Limb (tissue), 2 donors: ENCODE data around the gene KLF6.

ENCODE experiments used
- DNase-seq, 2 donors: peaks; one replicate each; pipeline ENCODE4 v3.0.0-alpha.2; 2016; ENCODE audit errors: extremely low spot score in 2 of 2

Gene KLF6

DNA sequence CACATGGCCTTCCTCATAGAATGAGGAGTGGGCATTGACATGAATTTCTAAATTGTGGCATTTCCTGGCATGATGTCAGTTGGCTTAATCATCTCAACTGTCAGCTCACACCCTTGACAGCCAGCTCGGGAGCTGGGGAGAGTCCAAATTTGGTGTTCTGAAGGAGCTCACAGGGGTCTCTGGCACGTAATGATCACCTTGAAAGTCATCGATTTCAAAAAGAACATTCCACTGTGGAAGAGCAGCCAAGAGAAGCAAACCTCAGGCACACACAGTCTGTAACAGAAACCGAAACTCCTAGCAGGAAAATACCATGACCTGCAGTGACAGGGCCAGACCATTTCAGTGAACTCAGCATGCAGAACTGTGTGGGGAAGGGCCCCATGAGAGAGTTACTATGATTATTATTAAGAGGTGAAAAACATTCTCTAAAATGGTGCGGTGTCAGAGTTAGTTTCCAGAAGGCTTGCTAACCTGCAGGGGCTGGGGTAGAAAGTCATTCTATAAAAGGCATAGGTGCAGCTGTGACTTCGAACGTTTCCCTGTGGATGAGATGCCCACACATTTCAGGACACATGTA lies 26.4 kb upstream of the KLF6 start:
- DNase-seq, result peak in 1 of 2 donors; percentile 44

DNA sequence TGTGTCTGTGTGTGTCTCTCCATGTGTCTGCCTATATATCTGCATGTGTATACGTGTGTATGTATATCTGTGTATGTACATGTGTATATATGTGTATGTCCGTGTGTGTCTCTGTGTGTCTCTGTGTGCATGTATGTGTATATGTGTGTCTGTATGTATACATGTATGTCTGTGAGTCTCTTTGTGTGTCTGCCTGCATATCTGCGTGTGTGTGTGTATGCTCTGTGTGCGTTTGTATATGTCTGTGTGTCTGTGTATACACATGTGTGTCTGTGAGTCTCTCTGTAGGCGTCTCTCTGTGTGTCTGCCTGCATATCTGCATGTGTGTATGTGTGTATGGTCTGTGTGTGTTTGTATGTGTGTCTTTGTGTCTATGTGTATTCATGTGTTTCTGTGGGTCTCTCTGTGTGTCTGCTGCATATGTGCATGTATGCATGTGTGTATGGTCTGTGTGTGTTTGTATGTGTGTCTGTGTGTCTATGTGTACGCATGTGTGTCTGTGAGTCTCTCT lies 23.7 kb upstream of the KLF6 start:
- DNase-seq, result no peak

DNA sequence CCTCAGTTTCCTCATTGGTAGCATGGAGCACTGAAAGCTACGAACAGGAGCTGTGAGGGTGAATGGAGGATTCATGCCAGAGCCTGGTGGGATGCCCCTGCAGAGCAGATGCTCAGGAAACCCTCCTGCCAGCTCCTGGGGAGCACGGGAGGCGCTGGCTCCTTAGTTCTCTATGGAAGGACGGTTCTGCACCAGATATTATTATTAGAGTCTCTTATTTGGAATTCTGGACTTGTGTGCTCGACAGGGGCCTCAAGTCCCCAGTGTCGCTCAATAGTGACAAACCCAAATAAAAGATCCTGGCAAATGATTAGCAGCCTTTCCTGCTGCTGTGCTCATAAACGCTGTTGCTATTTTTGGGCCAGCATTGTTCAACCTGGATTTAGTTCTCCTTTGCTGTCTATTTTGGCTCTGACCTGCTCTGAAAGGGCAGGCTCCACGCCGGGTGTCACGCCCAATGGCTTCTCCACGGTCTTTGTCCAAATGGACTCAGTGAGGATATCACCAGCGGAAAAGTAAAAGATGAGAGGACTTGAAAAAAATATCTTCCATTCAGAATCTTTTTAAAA lies 23.0 kb upstream of the KLF6 start:
- DNase-seq, result no peak

DNA sequence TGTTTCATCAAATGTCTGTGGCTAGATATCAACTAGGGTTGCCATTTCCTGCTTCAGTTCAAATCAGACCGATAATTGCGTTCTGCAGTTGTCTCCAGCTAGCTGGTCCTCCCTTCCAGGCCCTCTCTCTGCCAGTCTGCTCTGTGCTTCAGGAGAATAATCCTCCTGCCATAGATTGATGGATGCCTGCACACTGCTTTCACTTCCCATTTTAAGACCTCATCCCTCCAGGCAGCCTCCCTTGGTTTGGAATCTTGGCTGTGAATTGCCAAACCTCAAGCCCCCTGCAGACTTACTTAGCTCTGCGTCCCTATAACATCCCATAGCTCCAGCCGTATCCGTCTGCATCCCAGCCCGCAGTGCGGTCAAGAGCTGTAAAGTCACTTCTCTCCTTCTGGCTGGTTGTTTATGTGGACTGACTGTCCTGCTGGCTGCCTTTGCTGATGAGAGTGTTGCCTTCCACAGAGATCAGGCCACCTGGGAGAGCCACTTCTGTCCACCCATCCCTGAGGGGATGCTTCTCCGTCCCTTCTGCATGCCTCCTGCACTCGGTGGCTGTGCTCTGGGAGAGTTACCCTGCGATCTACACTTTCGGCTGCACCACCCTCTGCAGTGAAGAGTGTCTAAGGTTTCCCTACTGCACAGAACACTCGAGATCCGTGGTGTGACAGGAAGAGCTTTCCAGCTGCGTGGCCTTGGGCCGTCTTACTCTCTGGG lies 22.4 kb upstream of the KLF6 start:
- DNase-seq, result no peak

DNA sequence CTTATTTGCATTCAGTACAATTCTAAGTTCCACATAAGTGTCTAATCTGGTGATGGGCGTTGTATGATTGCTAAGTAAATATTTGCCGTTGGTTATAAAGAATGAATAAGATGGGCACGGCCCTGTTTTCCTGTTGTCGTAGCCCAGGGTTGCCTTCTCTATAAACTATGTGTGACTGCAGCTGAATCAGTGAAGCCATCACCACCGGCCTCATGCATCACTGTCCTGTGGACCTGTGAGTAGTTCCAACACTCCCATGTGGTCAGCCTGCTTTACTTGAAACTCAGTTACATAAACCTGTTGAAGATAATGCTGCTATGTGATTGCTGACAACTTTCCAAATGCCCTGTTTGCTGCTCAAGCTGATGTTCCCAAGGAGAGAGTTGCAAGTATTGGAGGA lies 21.6 kb upstream of the KLF6 start:
- no peak for DNase-seq

DNA sequence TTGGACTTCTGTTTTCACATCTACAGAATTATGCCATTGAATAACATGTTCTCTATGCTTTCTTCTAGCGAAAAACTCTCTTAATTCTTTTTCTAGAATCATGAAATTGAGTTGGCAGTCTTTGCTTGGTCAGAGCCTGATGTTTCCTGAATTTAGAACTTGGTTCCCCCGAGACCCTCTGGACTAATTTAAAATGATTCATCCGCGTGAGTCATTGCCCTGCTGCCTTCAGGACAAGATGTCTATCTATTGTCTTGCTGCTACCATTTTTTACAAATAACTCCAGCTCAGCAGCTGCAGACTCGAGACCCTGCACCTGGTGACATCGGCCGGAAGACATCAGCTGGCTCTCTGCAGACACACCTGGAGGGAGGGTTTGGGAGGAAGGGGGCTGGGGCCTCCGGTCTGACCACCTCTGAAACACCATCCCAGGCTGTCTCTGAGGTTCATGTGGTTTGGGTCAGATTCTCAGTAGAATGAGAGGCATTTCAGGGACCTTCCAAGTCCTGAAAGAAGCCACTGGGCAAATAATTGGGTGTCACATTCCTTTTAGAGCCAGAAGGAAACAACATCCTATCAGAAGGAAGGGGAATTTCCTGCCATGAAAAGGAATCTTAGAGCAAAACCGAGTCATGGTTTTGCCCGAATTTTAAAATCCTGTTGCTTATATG lies 20.9 kb upstream of the KLF6 start:
- peak in 1 of 2 donors; percentile 48 for DNase-seq

DNA sequence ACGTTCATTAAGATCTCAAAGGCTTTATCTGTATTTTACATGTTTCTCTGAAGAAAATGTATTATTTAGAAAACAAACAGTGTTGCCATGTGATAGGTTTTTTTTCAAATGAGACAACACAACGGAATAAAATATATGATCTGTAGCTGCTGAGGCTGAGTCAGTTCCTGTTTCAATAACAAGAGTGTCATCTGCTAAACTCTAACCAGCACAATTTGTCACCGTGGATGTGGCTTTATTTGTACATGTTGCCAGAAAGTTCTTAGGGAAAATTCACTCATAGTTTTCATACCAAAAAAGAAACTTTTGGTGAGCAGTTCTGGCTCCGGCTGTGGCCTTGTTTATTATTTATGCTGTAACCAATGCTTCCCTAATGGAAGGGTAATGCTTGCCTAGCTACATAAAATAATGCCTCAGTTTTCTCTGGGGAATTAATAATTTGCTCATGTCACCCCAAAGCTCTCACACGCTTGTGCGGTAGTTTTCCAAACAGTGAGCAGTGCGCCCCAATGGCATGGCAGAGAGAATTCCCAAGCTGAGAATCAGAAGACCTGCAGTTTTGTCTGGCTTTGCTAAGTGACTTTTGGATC lies 20.3 kb upstream of the KLF6 start:
- DNase-seq, result peak in 1 of 2 donors; percentile 55

DNA sequence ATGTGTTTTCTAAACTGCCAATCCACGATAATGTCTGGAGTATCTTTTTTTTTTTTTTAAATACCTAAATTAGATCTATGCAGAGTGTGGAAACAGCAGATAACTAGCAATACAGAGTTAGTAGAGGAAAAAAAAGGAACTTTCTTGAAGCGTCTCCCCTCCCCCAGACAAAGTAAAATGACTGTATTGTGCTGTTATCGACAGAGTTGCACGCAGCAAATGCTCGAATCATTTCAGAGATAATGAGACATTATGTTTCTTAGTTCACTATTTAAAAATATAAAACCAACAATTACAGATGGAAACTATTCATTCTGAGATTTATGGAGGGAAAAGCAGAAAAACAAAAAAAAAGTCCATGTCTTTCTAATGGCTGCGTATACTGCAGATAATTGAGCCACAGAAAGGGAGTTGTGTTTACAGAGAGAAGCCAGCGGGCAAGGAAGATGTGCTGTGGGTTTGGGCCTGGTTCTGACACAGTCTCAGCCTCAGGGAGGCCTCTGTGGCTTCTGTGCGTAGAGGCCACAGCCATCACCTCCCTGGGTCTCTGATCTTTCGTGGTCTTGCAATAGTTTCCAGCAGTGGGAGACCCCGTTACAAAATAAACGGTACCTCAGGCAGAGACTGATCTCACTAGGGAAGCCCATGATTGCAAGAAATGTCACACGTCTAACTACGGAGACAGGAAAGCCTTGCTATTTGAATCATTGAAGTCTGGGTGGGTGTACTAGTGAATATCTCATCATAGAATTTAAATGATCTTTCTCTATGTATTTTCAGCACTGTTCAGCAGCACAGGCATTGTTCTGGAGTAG lies 19.1 kb upstream of the KLF6 start:
- no peak for DNase-seq

DNA sequence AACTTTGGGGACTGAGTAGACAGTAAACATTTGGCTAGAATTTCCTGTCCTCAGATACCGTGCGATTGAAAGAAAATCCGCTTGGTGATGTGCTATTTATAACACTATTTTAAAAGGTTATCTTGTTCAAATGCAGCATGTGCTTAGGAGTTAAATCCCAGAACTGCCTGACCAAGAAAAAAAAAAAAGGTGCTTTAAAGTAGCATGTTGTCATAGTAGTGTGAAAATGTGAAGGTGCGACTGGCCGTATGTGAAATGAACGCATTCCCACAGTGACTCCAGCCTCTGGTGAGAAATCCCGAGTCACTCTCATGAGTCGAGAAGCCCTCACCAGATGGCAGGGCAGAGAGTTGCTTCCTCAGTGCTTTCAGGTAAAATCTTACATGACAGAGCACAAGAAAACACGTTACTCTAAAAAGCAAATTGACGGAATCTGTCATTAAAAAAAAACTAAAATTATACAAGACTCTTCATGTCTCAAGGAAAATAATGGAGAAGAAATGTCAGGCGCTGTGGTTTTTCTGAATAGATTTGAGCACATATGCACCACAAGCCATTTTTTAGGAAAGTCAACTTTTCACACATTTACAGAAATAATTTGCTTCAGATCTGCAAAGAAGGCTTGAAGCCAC lies 18.4 kb upstream of the KLF6 start:
- DNase-seq, result no peak

DNA sequence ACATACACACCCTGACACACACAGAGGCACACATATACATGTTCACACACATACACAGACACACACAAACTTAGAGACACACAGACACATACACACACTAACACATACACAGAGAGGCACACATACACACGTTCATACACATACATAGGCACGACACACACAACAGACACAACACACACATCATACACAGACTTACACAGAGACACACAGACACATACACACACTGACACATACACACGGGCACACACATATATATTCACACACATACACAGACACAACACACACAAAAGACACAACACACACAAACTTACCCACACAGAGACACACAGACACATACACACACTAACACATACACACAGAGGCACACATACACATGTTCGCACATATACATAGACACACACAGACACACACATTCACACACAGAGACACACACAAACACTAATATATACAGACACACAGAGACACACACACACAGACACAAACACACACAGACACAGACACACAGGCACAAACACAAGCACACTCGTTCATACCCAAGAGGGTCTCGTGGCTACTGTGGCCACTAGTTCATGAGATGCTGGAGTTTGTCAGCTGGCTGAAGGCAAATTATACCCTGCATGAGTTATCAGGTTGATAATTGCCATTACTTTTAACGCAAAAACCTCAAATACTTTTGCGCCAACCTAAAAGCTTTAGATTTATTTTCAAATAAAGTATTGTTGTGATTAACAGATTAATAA lies 17.7 kb upstream of the KLF6 start:
- no peak for DNase-seq

DNA sequence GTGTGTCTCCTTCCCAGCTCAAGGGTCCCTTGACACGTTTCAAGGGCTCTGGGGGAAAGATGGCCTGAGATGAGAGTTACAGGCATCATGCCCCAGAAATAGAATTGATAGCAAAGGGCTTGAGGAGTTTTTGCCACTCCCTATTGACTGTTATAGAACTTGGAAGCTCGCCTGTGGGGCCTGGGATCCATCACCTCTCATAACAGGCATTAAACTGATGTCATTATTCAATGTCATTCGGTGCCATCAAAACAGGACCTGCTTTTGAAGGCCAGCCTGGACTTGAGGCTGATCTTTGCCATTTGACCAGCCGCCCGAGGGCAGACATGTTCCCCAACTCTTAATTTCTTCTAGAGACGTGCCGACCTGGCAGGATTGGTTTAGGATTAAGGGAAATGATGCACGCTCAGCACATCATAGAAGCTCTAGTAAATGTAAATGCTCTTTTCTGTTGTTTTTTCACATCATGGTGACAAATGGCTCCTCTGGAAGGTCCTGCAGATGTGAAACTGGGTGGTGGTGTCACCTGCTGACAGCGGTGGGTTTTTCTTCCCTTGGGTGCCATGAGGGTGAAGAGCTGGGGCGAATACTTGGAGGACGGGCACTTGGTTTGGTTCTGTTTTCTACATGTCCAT lies 16.7 kb upstream of the KLF6 start:
- DNase-seq, result no peak

DNA sequence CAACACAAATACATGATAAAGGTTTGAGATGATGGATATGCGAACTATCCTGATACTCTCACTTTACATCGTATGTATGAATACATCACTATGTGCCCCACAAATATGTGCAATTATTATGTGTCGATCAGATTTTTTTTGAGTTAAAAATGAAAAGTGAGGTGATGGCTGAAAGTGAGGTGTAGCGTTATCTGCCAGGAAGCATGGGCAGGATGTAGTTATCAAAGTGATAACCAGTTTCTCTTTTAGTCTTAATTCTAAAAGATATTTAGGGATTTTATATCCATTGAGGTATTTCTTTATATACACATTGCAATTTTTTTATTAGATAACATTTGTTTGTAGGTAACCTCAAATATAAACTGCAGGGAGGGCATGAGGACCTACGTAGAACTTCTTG lies 15.6 kb upstream of the KLF6 start:
- DNase-seq, result no peak

DNA sequence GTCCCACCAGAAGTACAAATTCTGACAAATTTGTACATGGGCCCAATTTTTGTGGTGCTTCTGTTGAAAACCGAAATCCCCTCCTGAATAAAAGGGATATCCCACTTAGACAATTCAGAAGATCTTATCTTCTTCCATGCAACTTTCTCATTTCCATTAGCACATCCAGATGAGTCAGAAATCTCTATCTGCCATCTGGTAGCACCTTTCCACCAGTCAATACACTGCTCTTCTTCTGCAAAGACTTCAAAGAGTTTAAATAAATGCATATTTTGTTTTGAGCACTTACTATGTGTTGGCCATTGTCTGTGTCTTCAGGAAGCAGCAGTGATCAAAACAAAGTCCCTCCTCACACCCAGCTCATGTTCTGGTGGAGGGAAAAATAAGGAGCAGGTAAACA lies 12.7 kb upstream of the KLF6 start:
- DNase-seq, result no peak

DNA sequence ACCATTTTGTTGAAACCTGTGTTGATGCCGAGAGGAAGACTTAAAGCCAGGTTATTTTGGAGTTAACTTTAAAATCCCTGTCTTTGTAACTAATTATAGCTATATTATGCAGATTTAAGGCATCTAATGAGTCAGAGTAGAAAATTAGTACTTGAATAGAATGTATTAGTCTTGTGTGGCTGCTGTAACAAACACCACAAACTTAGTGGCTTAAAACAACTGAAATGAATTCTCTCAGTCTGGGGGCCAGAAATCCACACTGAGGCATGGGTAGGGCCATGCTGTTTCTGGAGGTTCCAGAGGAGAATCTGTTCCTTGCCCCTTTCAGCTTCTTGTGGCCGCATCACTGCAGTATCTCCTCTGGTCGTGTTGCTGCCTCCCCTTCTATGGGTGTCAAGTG lies 8.5 kb upstream of the KLF6 start:
- no peak for DNase-seq

DNA sequence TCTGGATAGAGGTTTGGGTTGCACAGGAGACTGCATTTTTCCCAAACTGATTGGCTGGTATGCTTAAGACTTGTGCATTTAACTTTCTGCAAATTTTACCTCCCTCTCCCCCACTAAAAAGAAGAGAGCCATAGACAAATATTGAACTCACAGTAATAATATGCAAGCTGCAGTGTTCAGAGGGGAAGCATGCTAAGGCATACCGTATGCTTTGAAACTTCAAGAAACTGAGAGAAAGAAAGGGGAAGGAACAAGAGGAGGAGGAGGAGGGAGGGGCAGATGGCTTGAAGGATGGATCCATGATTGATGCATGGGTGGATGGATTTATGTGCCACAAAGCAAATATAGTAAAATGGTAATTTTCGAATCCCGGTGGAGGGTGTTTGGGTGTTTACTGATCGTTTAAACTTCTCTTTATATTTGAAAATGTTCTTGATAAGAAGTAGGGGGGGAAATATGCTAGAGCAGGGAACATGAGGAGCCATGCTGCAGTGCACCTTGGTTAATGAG lies 7.8 kb upstream of the KLF6 start:
- no peak for DNase-seq

DNA sequence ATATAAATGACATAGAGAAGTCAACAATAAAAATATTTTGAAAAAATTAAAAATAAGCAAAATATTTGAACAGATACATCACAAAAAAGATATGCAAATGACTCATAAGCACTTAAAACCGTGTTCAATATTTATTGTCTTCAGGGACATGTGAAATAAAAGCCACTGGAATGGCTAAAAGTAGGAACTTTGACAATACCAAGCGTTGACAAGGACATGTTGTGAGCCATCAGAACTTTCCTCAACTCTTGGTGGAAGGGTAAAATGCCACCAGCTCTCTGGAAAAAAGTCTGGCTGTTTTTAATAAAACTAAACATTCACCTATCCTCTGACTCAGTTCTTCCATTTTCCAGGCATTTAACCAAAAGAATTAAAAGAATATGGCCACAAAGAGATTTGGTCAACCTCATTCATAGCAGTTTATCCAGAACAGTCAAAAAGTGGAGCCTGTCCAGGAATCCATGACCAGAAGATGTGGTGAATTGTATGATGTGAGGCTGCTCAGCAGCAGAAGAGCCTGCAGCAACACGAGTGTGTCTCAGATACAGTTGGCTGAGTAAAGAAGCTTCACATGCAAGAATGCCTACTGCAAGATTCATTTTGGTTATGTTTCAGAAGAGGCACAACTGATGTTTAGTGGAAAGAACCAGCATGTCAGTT lies 7.1 kb upstream of the KLF6 start:
- no peak for DNase-seq

DNA sequence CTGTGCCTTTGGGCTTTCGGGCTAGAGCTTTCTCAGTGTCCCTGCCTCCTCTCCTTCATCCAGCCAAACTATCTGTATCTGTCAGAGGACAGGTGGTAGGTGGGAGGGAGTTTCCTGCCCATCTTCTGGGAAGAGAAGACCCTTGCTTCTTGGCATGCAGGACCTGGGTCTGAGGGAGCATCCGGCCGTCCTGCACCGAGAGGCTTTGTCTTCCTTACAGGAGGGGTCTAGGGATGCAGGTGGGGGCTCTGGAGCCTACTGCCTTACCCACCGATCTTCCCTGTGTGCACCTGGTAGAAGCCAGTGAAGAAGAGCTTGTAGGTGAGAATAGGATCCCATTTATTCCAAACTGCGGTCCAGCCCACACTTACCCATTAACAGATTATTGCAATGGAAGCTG lies 5.8 kb upstream of the KLF6 start:
- DNase-seq, result no peak

DNA sequence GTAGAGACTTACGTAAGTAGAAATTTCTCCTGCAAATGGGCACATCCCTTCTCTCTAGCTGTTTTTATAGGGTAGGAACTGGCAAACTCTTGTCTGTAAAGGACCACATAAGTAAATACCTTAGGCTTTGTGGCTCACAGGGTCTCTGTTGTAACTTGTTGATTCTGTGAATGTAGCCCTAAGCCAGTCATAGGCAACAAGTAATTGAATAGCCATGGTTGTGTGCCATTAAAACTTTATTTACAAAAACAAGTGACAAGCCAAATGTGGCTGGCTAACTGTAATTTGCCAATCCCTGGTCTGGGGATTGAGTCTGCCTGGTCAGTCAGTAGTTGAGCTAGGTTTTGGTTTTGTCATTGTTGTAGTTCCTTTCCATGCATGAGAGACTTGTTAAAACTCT lies 5.3 kb upstream of the KLF6 start:
- DNase-seq, result no peak

DNA sequence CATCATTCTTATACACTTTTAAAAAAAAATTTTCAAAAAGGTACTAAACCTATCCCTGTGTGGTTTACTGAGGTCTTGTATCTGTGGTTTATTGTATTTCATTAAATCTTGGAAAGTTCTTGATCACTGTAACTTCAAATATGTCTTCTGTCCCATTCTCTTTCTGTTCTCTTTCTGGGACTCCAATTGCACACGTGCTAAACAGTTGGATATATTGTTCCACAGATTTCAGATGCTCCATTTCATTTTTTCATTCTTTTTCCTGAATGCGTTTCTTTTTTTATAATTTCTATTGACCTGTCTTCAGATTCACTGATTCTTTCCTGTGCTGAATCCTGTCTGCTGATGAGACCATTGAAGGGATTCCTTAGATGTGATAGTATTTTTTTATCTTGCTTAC lies 4.6 kb upstream of the KLF6 start:
- no peak for DNase-seq
